OCI-LY1 (cell line): ENCODE results near the gene MXRA5.

Experiments used
- H2AFZ ChIP-seq: fragments of 200-600 bp; sonication (generic), shearing (Covaris generic); 2 replicates; pipeline ENCODE4 v1.6.0; 2014; ENCODE audit warnings: antibody characterized with exemption, mild to moderate bottlenecking, low read length
- H3F3A ChIP-seq: fragments of 200-600 bp; sonication (generic), shearing (Covaris generic); 2 replicates; pipeline ENCODE4 v1.6.0; 2014; ENCODE audit warnings: mild to moderate bottlenecking, antibody characterized with exemption, low read length, moderate library complexity; ENCODE audit not compliant: insufficient read depth
- H3K27ac ChIP-seq: fragments of 200-600 bp; sonication (generic); 2 replicates; pipeline ENCODE4 v1.5.1; 2014; ENCODE audit warnings: low read length, mixed run types, mild to moderate bottlenecking, low read depth; ENCODE audit not compliant: poor library complexity, severe bottlenecking
- H3K27me3 ChIP-seq: fragments of 200-600 bp; sonication (generic); 2 replicates; pipeline ENCODE4 v1.6.0; 2014; ENCODE audit warnings: antibody characterized with exemption, mild to moderate bottlenecking, low read length, moderate library complexity; ENCODE audit not compliant: insufficient read depth
- H3K36me3 ChIP-seq: fragments of 200-600 bp; sonication (generic); 2 replicates; pipeline ENCODE4 v1.6.1; 2014; ENCODE audit warnings: mild to moderate bottlenecking, antibody characterized with exemption, low read length, moderate library complexity, mixed read lengths; ENCODE audit not compliant: insufficient read depth
- H3K4me1 ChIP-seq: fragments of 200-600 bp; sonication (generic); 2 replicates; pipeline ENCODE4 v1.5.1; 2014; ENCODE audit warnings: mild to moderate bottlenecking, low read length, moderate library complexity; ENCODE audit not compliant: insufficient read depth, severe bottlenecking
- H3K4me2 ChIP-seq: fragments of 200-600 bp; sonication (generic), shearing (Covaris generic); 2 replicates; pipeline ENCODE4 v1.6.1; 2014; ENCODE audit warnings: low read length
- H3K4me3 ChIP-seq: fragments of 200-600 bp; sonication (generic); 2 replicates; pipeline ENCODE4 v1.5.1; 2014; ENCODE audit warnings: low read length, low read depth, mild to moderate bottlenecking, mixed read lengths; ENCODE audit not compliant: poor library complexity, severe bottlenecking
- H3K79me2 ChIP-seq: fragments of 200-600 bp; shearing (Covaris generic); 2 replicates; pipeline ENCODE4 v1.6.1; 2016; ENCODE audit warnings: mixed run types, low read length, mixed read lengths; ENCODE audit not compliant: insufficient read depth
- H3K9ac ChIP-seq: fragments of 200-600 bp; sonication (generic), shearing (Covaris generic); 2 replicates; pipeline ENCODE4 v1.6.1; 2014; ENCODE audit warnings: mild to moderate bottlenecking, low read length, mixed read lengths
- H3K9me2 ChIP-seq: fragments of 200-600 bp; sonication (generic), shearing (Covaris generic); 2 replicates; pipeline ENCODE4 v1.6.1; 2014; ENCODE audit warnings: low read depth, mild to moderate bottlenecking, low read length, mixed read lengths
- H3K9me3 ChIP-seq: fragments of 200-600 bp; shearing (Covaris generic); 2 replicates; pipeline ENCODE4 v1.6.1; 2014; ENCODE audit warnings: low read length, mixed read lengths
- H4K20me1 ChIP-seq: fragments of 200-600 bp; sonication (generic), shearing (Covaris generic); 2 replicates; pipeline ENCODE4 v1.6.0; 2016; ENCODE audit warnings: mild to moderate bottlenecking, low read length; ENCODE audit not compliant: insufficient read depth
- CTCF ChIP-seq: fragments of 200-600 bp; sonication (generic), shearing (Covaris generic); IDR thresholded peaks from 2 replicates; pipeline ENCODE4 v1.5.1; 2017; ENCODE audit warnings: mild to moderate bottlenecking, antibody characterized with exemption, low read length, moderate library complexity, mixed read lengths
- EZH2 ChIP-seq: fragments of 200-600 bp; sonication (generic), shearing (Covaris generic); IDR thresholded peaks from 2 replicates; pipeline ENCODE4 v1.8.0; 2017; ENCODE audit warnings: borderline replicate concordance, mixed run types, mild to moderate bottlenecking, antibody characterized with exemption, low read length, moderate library complexity, mixed read lengths

Gene MXRA5

DNA sequence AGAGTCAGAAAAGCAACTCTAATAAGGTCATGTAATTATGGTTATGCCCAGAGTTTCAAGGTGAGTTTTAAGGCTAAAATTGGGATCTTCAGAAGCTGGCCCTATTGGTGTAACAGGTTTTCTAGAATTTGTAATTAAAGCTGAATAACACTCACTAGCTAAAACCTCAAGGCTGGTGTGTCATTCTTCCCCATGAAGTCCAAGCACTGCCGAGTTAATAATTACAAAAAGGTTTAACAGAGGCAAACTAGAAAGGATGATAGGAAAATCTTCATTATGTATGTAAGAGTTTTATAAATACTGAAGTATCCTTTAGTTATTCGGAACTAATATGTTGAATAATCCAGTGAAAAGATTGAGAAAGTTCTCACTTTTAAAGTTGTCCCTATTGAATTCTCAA lies 34.3 kb downstream of the MXRA5 start:
- no peak overlapping the region for H3K4me2 ChIP-seq
- H2AFZ ChIP-seq, result no peak overlapping the region
- no peak overlapping the region for H3K4me3 ChIP-seq
- no peaks in the 10 kb centered on the region for H3F3A ChIP-seq
- H3K36me3 ChIP-seq, result no peaks in the 10 kb centered on the region
- H3K9me2 ChIP-seq, result no peaks in the 10 kb centered on the region
- H4K20me1 ChIP-seq, result no peaks in the 10 kb centered on the region
- no peak overlapping the region for H3K27ac ChIP-seq
- no peak for TF ChIP-seq CTCF
- no peak for TF ChIP-seq EZH2
- H3K27me3 ChIP-seq, result no peaks in the 10 kb centered on the region
- no peaks in the 10 kb centered on the region for H3K9me3 ChIP-seq
- no peaks in the 10 kb centered on the region for H3K4me1 ChIP-seq
- no peaks in the 10 kb centered on the region for H3K79me2 ChIP-seq
- H3K9ac ChIP-seq, result no peak overlapping the region

DNA sequence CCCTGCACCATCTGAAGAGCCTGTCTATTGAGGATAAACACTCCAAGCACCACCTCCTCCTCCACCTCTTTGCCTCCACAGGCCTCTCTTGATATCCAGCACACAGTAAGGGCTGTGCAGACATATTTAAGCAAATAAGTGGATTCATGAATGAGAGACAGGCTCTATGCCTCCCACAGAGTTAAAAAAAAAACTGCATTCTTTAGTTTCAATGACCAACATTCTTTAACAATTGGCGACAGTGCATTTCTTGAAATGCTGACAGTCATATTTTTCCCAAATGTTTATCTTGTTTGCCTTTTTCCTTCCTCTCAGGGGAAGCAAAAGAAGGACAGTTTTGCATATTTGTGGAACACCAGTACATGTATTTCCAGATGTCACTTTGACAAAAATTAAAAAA lies 38.6 kb downstream of the MXRA5 start:
- Histone ChIP-seq H3F3A (no peaks in the 10 kb centered on the region), H2AFZ (no peak overlapping the region), H3K27me3 (no peaks in the 10 kb centered on the region), H3K4me1 (no peaks in the 10 kb centered on the region), H3K27ac (no peak overlapping the region), H3K4me2 (no peak overlapping the region), H3K9me2 (no peaks in the 10 kb centered on the region), H3K9me3 (no peaks in the 10 kb centered on the region), H3K36me3 (no peaks in the 10 kb centered on the region), H3K79me2 (no peaks in the 10 kb centered on the region), H3K9ac (no peak overlapping the region), H4K20me1 (no peaks in the 10 kb centered on the region), H3K4me3 (no peak overlapping the region)
- TF ChIP-seq CTCF (no peak), EZH2 (no peak)

DNA sequence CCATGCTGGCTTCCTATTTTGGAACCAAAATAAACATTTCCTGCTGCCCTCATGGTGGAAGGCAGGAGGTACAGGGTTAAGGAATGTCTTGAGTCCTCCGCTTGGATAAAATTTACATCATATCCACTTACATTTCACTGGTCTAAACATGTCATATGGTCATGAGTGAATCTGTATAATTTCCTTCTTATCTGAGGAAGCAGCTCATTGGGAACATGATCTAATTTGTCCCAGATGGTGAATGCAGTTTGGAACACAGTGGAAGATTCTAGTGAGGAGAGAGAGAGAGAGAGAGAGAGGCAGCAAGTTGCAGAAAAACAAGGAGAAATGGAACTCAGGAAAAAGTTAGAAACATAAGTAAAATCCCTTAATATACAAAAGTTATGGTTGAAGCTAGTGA lies 46.8 kb downstream of the MXRA5 start:
- no peaks in the 10 kb centered on the region for H3K9me3 ChIP-seq
- H3K27ac ChIP-seq, result no peak overlapping the region
- H3K27me3 ChIP-seq, result no peaks in the 10 kb centered on the region
- no peak for TF ChIP-seq EZH2
- no peak for TF ChIP-seq CTCF
- no peak overlapping the region for H3K4me3 ChIP-seq
- no peaks in the 10 kb centered on the region for H4K20me1 ChIP-seq
- no peak overlapping the region for H3K9ac ChIP-seq
- H3F3A ChIP-seq, result no peaks in the 10 kb centered on the region
- no peaks in the 10 kb centered on the region for H3K36me3 ChIP-seq
- H2AFZ ChIP-seq, result no peak overlapping the region
- no peaks in the 10 kb centered on the region for H3K79me2 ChIP-seq
- H3K9me2 ChIP-seq, result no peaks in the 10 kb centered on the region
- no peak overlapping the region for H3K4me2 ChIP-seq
- no peaks in the 10 kb centered on the region for H3K4me1 ChIP-seq
